Neural cell (in vitro differentiated cells): ENCODE data around the gene OGT.

Experiments used
- CTCF ChIP-seq: fragments of 450-650 bp; IDR thresholded peaks from 2 replicates; pipeline ENCODE4 v1.5.1; 2014; ENCODE audit warnings: antibody characterized with exemption, mild to moderate bottlenecking, moderate library complexity; ENCODE audit not compliant: poor library complexity, severe bottlenecking
- EP300 ChIP-seq: fragments of 450-650 bp; conservative IDR thresholded peaks from 2 replicates; pipeline ENCODE4 v1.6.1; 2014; ENCODE audit warnings: antibody characterized with exemption, mild to moderate bottlenecking, moderate library complexity; ENCODE audit not compliant: poor library complexity, severe bottlenecking
- EZH2 ChIP-seq: fragments of 200-600, 300-800 bp; shearing (Covaris generic), sonication (generic); IDR thresholded peaks from 2 replicates; pipeline ENCODE4 v1.6.1; 2014; ENCODE audit warnings: antibody characterized with exemption, low read length, borderline replicate concordance, mild to moderate bottlenecking; ENCODE audit not compliant: insufficient read depth, poor library complexity, severe bottlenecking
- MXI1 ChIP-seq: fragments of 450-650 bp; conservative IDR thresholded peaks from 2 replicates; pipeline ENCODE4 v1.6.1; 2014; ENCODE audit warnings: antibody characterized with exemption, mild to moderate bottlenecking; ENCODE audit not compliant: poor library complexity, severe bottlenecking
- POLR2AphosphoS5 ChIP-seq: IDR thresholded peaks from 2 replicates; pipeline ENCODE4 v1.6.1; 2012
- RAD21 ChIP-seq: fragments of 450-650 bp; conservative IDR thresholded peaks from 2 replicates; pipeline ENCODE4 v1.6.1; 2014; ENCODE audit warnings: antibody characterized with exemption, mild to moderate bottlenecking, moderate library complexity
- REST ChIP-seq: IDR thresholded peaks from 2 replicates; pipeline ENCODE4 v1.6.1; 2012; ENCODE audit warnings: borderline replicate concordance
- SMC3 ChIP-seq: fragments of 450-650 bp; conservative IDR thresholded peaks from 2 replicates; pipeline ENCODE4 v1.6.1; 2014; ENCODE audit warnings: antibody characterized with exemption, mild to moderate bottlenecking, moderate library complexity; ENCODE audit not compliant: poor library complexity
- TAF1 ChIP-seq: IDR thresholded peaks from 2 replicates; pipeline ENCODE4 v1.6.1; 2012; ENCODE audit warnings: low read depth

GRCh38 chrX:71604141-71604540, 71.2 kb downstream of the OGT start:
- TF ChIP-seq CTCF = no peak
- no peak for TF ChIP-seq EZH2
- TF ChIP-seq SMC3 = no peak
- no peak for TF ChIP-seq POLR2AphosphoS5
- TF ChIP-seq REST = no peak
- TF ChIP-seq RAD21 = no peak
- TF ChIP-seq EP300 = no peak
- no peak for TF ChIP-seq TAF1
- no peak for TF ChIP-seq MXI1
